ENCODE data around the gene FANCC. TPM values are rescaled to one million over a fixed set of nuclear protein-coding genes. Genes with fewer than 3 reads are reported as not detected.

Gene FANCC
- total RNA-seq, 1 experiment from 2014 or later = 25.3 TPM

DNA sequence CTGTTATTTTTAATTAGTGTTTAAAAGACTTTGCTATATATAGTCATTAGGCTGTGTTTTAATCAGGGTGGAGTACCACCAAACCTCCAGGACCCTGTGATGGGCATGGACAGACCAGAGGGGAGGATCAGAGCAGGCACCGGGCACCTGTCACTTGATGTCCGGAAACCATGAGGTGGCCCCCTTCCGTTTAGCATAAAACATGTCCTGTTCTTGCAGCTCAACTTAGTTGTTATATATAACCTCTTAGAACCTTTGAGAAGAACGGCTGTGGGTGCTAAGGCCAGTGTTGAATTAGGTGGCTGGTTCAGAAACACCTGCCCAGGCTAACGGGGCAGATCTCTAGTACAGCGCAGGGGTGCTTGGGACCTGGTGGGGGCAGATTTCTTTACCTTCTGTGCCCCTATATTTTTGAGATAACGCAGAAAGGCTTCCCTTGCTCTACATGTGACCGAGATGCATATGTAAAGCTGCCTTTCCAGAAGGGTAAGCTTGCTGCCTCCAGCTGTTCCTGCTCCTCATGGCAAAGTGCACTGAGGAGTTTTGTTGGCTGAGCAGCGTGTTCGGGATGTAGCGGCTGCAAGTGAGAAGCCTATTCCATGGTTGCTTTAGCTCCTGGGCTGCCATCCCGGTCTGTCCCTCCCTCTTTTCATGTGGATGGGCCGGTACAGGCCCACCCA, 255.5 kb downstream of the FANCC start:
- no peak for TF ChIP-seq EZH2 (IDR thresholded peaks at IDR 0.05; ENCODE audit: borderline replicate concordance, low read depth, low read length, poor library complexity, severe bottlenecking)
- TF ChIP-seq, protein P1, sequence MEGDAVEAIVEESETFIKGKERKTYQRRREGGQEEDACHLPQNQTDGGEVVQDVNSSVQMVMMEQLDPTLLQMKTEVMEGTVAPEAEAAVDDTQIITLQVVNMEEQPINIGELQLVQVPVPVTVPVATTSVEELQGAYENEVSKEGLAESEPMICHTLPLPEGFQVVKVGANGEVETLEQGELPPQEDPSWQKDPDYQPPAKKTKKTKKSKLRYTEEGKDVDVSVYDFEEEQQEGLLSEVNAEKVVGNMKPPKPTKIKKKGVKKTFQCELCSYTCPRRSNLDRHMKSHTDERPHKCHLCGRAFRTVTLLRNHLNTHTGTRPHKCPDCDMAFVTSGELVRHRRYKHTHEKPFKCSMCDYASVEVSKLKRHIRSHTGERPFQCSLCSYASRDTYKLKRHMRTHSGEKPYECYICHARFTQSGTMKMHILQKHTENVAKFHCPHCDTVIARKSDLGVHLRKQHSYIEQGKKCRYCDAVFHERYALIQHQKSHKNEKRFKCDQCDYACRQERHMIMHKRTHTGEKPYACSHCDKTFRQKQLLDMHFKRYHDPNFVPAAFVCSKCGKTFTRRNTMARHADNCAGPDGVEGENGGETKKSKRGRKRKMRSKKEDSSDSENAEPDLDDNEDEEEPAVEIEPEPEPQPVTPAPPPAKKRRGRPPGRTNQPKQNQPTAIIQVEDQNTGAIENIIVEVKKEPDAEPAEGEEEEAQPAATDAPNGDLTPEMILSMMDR (conservative IDR thresholded peaks at IDR 0.05; ENCODE audit: low read depth, low read length) = no peak
- Histone ChIP-seq H3K36me3 (ENCODE audit: insufficient read depth, low read length, poor library complexity, severe bottlenecking) (no peaks in the 10 kb centered on the region), H3K4me3 (ENCODE audit: low read depth, low read length, poor library complexity, severe bottlenecking) (no peak overlapping the region), H3K27me3 (replicated peaks; ENCODE audit: insufficient read depth, low read depth, low read length, poor library complexity) (no peaks in the 10 kb centered on the region), H3K9me3 (ENCODE audit: low read depth, low read length, poor library complexity, severe bottlenecking) (no peaks in the 10 kb centered on the region), H3K4me1 (ENCODE audit: insufficient read depth, low read length, poor library complexity, severe bottlenecking) (peaks cover 13% of the 10 kb centered on the region), H3K27ac (ENCODE audit: low read depth, low read length, poor library complexity, severe bottlenecking) (no peak overlapping the region)
- intact Hi-C loops (cut with micrococcal nuclease; ENCODE audit: unreplicated experiment) = no loop called here
- ChIA-PET CTCF (no interaction called here), POLR2A (ENCODE audit: low non-redundant PET) (no interaction called here)
- DNase-seq (ENCODE audit: low spot score) = no peak
- BruUV-seq (replicated peaks) = no TSS peak

DNA sequence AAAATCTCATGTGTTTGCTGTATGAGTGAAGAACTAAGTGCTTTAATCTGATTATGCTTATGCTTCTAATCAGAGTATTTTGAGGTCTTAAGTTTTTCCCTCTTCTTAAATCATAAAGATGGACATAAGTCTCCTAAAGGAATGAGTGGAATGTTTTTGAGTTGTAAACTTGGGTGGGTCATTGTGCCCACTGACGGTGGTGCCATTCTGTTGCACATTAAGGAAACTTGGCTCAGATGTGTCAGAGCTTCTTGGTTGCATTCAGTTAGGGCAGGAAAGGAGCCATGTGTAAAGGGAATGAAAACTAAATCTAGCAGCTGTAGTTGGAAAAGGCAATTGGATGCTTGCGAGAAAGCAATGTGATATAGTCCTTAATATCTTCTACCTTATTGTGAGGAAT, 256.6 kb downstream of the FANCC start:
- no peak for DNase-seq (ENCODE audit: low spot score)
- TF ChIP-seq EZH2 (IDR thresholded peaks at IDR 0.05; ENCODE audit: borderline replicate concordance, low read depth, low read length, poor library complexity, severe bottlenecking) = no peak
- TF ChIP-seq, protein P1 (conservative IDR thresholded peaks at IDR 0.05; ENCODE audit: low read depth, low read length) = no peak
- no peaks in the 10 kb centered on the region for H3K9me3 ChIP-seq (ENCODE audit: low read depth, low read length, poor library complexity, severe bottlenecking)
- no peak overlapping the region for H3K4me3 ChIP-seq (ENCODE audit: low read depth, low read length, poor library complexity, severe bottlenecking)
- intact Hi-C loops (cut with micrococcal nuclease; ENCODE audit: unreplicated experiment) = no loop called here
- POLR2A ChIA-PET (ENCODE audit: low non-redundant PET) = no interaction called here
- no peak overlapping the region for H3K27ac ChIP-seq (ENCODE audit: low read depth, low read length, poor library complexity, severe bottlenecking)
- H3K36me3 ChIP-seq (ENCODE audit: insufficient read depth, low read length, poor library complexity, severe bottlenecking) = no peaks in the 10 kb centered on the region
- H3K27me3 ChIP-seq (replicated peaks; ENCODE audit: insufficient read depth, low read depth, low read length, poor library complexity) = no peaks in the 10 kb centered on the region
- CTCF ChIA-PET = no interaction called here
- peaks cover 24% of the 10 kb centered on the region for H3K4me1 ChIP-seq (ENCODE audit: insufficient read depth, low read length, poor library complexity, severe bottlenecking)
- BruUV-seq (replicated peaks) = no TSS peak

DNA sequence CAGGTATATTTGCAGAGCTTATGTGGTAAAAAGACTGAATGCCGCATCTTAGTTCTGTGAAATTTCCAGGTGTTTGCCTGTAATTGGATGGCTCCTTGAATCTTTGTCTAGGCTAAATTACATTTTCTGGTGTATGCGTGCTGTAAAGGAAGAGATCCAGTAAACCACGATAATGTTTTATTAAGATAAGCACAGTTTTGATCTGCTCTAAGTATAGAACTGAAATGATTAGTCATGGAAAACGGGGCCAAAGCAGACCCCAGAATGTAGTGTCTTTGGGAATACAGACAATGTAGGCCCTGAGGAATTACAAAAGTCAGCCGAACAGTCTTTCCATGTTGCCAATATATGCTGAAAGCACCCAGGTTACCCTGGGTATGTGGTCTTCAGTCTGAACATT, 257.3 kb downstream of the FANCC start:
- no peaks in the 10 kb centered on the region for H3K27me3 ChIP-seq (replicated peaks; ENCODE audit: insufficient read depth, low read depth, low read length, poor library complexity)
- POLR2A ChIA-PET (ENCODE audit: low non-redundant PET) = no interaction called here
- no peak overlapping the region for H3K27ac ChIP-seq (ENCODE audit: low read depth, low read length, poor library complexity, severe bottlenecking)
- no peak for DNase-seq (ENCODE audit: low spot score)
- TF ChIP-seq EZH2 (IDR thresholded peaks at IDR 0.05; ENCODE audit: borderline replicate concordance, low read depth, low read length, poor library complexity, severe bottlenecking) = no peak
- TF ChIP-seq, protein P1 (conservative IDR thresholded peaks at IDR 0.05; ENCODE audit: low read depth, low read length) = no peak
- H3K9me3 ChIP-seq (ENCODE audit: low read depth, low read length, poor library complexity, severe bottlenecking) = no peaks in the 10 kb centered on the region
- H3K36me3 ChIP-seq (ENCODE audit: insufficient read depth, low read length, poor library complexity, severe bottlenecking) = no peaks in the 10 kb centered on the region
- intact Hi-C loops (cut with micrococcal nuclease; ENCODE audit: unreplicated experiment) = no loop called here
- CTCF ChIA-PET = no interaction called here
- BruUV-seq (replicated peaks) = no TSS peak
- no peak overlapping the region for H3K4me3 ChIP-seq (ENCODE audit: low read depth, low read length, poor library complexity, severe bottlenecking)
- peaks cover 31% of the 10 kb centered on the region for H3K4me1 ChIP-seq (ENCODE audit: insufficient read depth, low read length, poor library complexity, severe bottlenecking)
